Activated T-cell treated with anti-CD3 and anti-CD28 coated beads, Interleukin-2, amount 50 U/mL, for 72 hours (primary cell): Measurements from ENCODE around the gene GARS1. TPM values are rescaled to one million over a fixed set of nuclear protein-coding genes. Genes with fewer than 3 reads are reported as not detected.
"Not testable (repeated sequence)": the region's sequence is repeated elsewhere in the genome, so short reads cannot be mapped to it uniquely, and the experiment has no call there.

Experiments
- ATAC-seq, 2 donors: fragments of 150-1000 bp; cut with Tn5 transposase; replicated peaks in 1 of 2; 2 replicates each; pipeline ENCODE4 v1.10.0; 2021; ENCODE audit warnings: moderate library complexity in 2 of 2, mild to moderate bottlenecking in 1 of 2
- DNase-seq, 2 donors: peaks; one replicate each; pipeline ENCODE4 v3.0.0; 2021 to 2022; ENCODE audit warnings: mixed read lengths in 1 of 2
- H3K27ac Mint-ChIP-seq: one replicate; pipeline ENCODE4 v1.8.0; 2022; ENCODE audit warnings: mild to moderate bottlenecking, moderate library complexity, mixed read lengths
- H3K27me3 Mint-ChIP-seq: one replicate; pipeline ENCODE4 v1.8.0; 2022; ENCODE audit warnings: low read depth, mixed read lengths
- H3K36me3 Mint-ChIP-seq, 2 donors: one replicate each; pipeline ENCODE4 v1.8.0; 2022; ENCODE audit warnings: mixed read lengths in 2 of 2, mild to moderate bottlenecking in 1 of 2; ENCODE audit not compliant: insufficient read depth in 2 of 2
- H3K4me1 Mint-ChIP-seq: one replicate; pipeline ENCODE4 v1.8.0; 2022; ENCODE audit warnings: low read depth, mixed read lengths
- H3K4me3 Mint-ChIP-seq, 2 donors: one replicate each; pipeline ENCODE4 v1.8.0; 2022; ENCODE audit warnings: mild to moderate bottlenecking in 2 of 2, mixed read lengths in 2 of 2, moderate library complexity in 2 of 2
- H3K9me3 Mint-ChIP-seq, 2 donors: one replicate each; pipeline ENCODE4 v1.8.0; 2022; ENCODE audit warnings: mixed read lengths in 2 of 2
- total RNA-seq, 2 donors: library from RNA; stranded (reverse); gene quantifications; one replicate each; pipeline ENCODE4 v1.2.3, GENCODE V29; 2022

The GARS1 gene
- total RNA-seq, 2 donors from 2014 or later: 526 to 609 TPM

DNA sequence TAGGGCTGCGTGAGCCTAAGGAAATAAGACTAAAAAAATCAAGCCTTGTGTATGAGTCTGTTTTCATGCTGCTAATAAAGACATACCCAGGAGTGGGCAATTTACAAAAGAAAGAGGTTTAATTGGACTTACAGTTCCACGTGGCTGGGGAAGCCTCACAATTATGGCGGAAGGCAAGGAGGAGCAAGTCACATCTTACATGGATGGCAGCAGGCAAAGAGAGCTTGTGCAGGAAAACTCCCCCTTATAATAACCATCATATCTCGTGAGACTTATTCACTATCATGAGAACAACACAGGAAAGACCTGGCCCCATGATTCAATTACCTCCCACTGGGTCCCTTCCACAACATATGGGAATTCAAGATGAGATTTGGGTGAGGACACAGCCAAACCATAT, 7.1 kb upstream of the GARS1 start:
- H3K27me3 Mint-ChIP-seq, ATAC-seq, H3K9me3 Mint-ChIP-seq, DNase-seq, H3K4me3 Mint-ChIP-seq, H3K27ac Mint-ChIP-seq: not testable (repeated sequence)
- Mint-ChIP-seq H3K36me3 (peaks cover 4 to 20% of the 10 kb centered on the region in 2 donors), H3K4me1 (peaks cover 34% of the 10 kb centered on the region)

DNA sequence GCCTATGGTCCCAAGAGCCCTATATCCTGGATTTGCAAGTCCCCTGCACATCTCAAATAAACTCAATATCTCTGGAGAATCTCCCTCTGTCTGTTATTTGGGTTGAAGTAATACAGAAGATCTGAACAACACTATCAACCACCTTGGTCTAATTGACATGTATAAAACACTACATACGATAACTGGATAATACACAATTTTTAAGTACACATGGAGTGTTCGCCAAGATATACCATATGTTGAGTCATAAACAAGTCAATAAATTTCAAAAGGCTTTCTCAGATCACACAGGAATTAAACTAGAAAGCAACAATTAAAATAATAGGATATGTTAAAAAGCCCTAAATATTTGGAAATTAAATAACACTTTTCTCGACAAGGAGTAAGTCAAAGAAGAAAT, 5.6 kb upstream of the GARS1 start:
- Mint-ChIP-seq H3K36me3 (peaks cover 2 to 9% of the 10 kb centered on the region in 2 donors), H3K4me3 (no peak overlapping the region), H3K27ac (peak overlapping the region; percentile 60), H3K4me1 (peaks cover 47% of the 10 kb centered on the region), H3K9me3 (no peaks in the 10 kb centered on the region), H3K27me3 (no peaks in the 10 kb centered on the region)
- DNase-seq: no peak
- no peak for ATAC-seq

- Mint-ChIP-seq H3K4me1 (peaks cover 67% of the 10 kb centered on the region), H3K27me3 (no peaks in the 10 kb centered on the region), H3K4me3 (peak overlapping the region; percentile 95 to 97), H3K36me3 (peaks cover 20 to 38% of the 10 kb centered on the region in 2 donors), H3K27ac (peak overlapping the region; percentile 99), H3K9me3 (no peaks in the 10 kb centered on the region)
- DNase-seq: peak; percentile 37 to 51
- ATAC-seq: peak; percentile 19 to 34
These were observed 584 bp upstream of the GARS1 start for GRCh38 chr7:30594048-30594539.

DNA sequence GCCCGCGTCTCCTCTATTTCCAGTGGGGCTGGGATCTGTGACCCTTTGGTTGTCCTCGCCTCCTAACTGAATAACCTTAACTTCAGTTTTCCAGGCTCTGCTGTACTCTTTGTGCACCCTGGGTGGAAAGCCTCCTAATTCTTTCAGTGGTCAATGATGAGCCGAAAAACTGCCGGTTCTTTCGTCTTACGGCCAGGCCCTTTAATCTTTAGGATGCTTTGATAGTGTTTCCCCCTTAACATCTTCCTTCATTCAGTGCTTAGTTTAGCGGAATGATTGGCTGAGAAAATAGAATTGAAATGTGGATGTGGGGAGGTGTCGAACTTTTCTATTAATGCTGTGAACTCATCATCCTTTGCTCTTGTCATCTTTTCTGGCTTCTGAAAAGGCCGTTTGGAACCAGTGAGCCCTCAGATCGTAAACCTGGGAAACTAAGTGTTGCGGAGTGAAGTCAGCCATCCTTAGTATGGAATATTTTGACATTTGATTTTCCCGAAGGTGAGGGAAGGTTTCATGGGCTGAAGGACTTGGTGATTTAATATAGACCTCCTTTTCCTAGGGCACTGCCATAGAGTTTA, 847 bp downstream of the GARS1 start:
- Mint-ChIP-seq H3K27me3 (no peaks in the 10 kb centered on the region), H3K27ac (peak overlapping the region; percentile 99), H3K4me3 (peak overlapping the region; percentile 95 to 97), H3K4me1 (peaks cover 64% of the 10 kb centered on the region), H3K36me3 (peaks cover 23 to 44% of the 10 kb centered on the region in 2 donors), H3K9me3 (no peaks in the 10 kb centered on the region)
- ATAC-seq (no peak), DNase-seq (no peak)

GRCh38 chr7:30596014-30596641, 1.4 kb downstream of the GARS1 start:
- Mint-ChIP-seq H3K27me3 (no peaks in the 10 kb centered on the region), H3K4me1 (peaks cover 65% of the 10 kb centered on the region), H3K9me3 (no peaks in the 10 kb centered on the region), H3K36me3 (peaks cover 25 to 49% of the 10 kb centered on the region in 2 donors), H3K4me3 (peak overlapping the region; percentile 95 to 97), H3K27ac (peak overlapping the region; percentile 99)
- no peak for ATAC-seq
- peak; percentile 24 to 25 for DNase-seq

DNA sequence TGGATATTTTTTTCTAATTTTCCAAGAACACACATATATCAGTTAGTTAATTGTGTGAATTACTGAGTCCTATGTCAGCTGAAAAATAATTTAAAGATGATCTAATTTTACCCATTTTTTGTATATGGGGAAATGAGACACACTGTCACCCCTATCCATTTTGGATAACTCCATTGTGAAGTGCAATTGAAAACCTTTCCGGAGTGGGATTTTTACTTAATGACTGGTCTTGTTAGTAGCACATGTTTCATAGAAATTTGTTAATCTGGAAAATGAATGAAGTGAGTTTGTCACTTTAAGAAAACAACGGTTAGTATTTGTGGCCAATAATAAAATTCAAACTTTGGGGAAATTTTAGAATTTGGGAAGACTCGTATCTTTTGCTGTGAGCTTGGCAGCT, 2.0 kb downstream of the GARS1 start:
- Mint-ChIP-seq H3K4me3 (peak overlapping the region; percentile 95 to 97), H3K27ac (peak overlapping the region; percentile 99), H3K9me3 (no peaks in the 10 kb centered on the region), H3K27me3 (no peaks in the 10 kb centered on the region), H3K36me3 (peaks cover 25 to 55% of the 10 kb centered on the region in 2 donors), H3K4me1 (peaks cover 65% of the 10 kb centered on the region)
- no peak for ATAC-seq
- no peak for DNase-seq

GRCh38 chr7:30598121-30598876, 3.6 kb downstream of the GARS1 start:
- Mint-ChIP-seq H3K9me3 (no peaks in the 10 kb centered on the region), H3K36me3 (peaks cover 29 to 66% of the 10 kb centered on the region in 2 donors), H3K27me3 (no peaks in the 10 kb centered on the region), H3K4me1 (peaks cover 63% of the 10 kb centered on the region), H3K4me3 (peak overlapping the region; percentile 86 to 97), H3K27ac (peak overlapping the region; percentile 93)
- ATAC-seq (no peak), DNase-seq (no peak)

- Mint-ChIP-seq H3K36me3 (peaks cover 29 to 78% of the 10 kb centered on the region in 2 donors), H3K27me3 (no peaks in the 10 kb centered on the region), H3K4me3 (peak overlapping the region in 1 of 2 donors; percentile 91), H3K4me1 (peaks cover 69% of the 10 kb centered on the region), H3K9me3 (no peaks in the 10 kb centered on the region), H3K27ac (peak overlapping the region; percentile 98)
- DNase-seq (no peak), ATAC-seq (no peak)
These were observed 10.2 kb downstream of the GARS1 start for GRCh38 chr7:30604901-30605300.

GRCh38 chr7:30605832-30606231, 11.2 kb downstream of the GARS1 start:
- ATAC-seq (no peak), DNase-seq (no peak)
- H3K27me3 Mint-ChIP-seq: no peaks in the 10 kb centered on the region
- H3K9me3 Mint-ChIP-seq: no peaks in the 10 kb centered on the region
- H3K36me3 Mint-ChIP-seq: peaks cover 26 to 77% of the 10 kb centered on the region in 2 donors
- H3K27ac Mint-ChIP-seq: no peak overlapping the region
- H3K4me1 Mint-ChIP-seq: peaks cover 70% of the 10 kb centered on the region
- no peak overlapping the region for H3K4me3 Mint-ChIP-seq

- peaks cover 30 to 81% of the 10 kb centered on the region in 2 donors for H3K36me3 Mint-ChIP-seq
- H3K4me1 Mint-ChIP-seq: peaks cover 59% of the 10 kb centered on the region
- no peaks in the 10 kb centered on the region for H3K9me3 Mint-ChIP-seq
- H3K4me3 Mint-ChIP-seq: peak overlapping the region in 1 of 2 donors; percentile 33
- no peaks in the 10 kb centered on the region for H3K27me3 Mint-ChIP-seq
- peak; percentile 58 to 78 for ATAC-seq
- peak overlapping the region; percentile 88 for H3K27ac Mint-ChIP-seq
- DNase-seq: no peak
These were observed 18.1 kb downstream of the GARS1 start for GRCh38 chr7:30612658-30613265.

DNA sequence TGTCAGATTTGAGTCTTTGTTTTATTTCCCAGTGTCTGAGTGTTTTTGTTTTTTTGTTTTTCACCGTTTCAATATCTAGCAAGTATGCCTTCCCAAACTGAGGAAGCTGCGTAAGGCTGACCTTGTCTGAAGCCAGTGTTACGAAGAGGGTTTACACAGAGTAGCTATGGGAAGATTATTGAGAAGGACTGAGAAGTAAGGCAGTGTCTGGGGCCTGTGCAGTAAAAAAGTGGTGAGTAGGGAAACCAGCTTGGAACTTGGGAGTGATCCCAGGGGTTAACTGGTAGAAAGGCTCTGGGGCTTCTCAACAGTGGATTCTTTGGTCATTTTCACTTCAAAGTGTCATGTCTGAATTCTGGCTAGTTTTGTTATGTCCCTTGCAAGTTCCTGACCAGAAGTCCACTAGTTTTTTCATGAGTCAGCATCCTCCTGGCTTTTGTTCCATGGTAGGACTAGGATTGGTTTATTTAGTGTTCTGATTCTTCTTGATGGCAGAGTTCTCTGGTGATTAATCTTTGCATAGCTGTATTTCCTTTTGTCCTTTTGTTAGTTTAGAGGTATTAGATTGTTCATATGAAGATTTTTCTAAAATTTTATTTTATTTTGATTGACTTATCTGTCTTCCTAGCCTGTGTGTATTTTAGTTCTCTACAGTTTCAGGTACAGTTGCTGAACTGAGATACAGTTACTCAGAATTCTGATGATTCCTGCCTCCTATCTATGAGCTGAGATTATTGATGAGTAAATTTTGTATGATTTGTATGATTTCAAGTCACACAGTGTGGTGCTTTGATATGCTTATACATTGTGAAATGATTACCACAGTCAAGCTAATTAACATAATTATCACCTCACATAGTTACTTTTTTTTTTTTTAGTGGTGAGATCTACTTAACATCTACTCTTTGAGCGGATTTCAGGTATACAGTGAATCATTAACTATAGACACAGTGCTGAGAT, 19.0 kb downstream of the GARS1 start:
- Mint-ChIP-seq H3K4me1 (peaks cover 54% of the 10 kb centered on the region), H3K4me3 (peak overlapping the region in 1 of 2 donors; percentile 29), H3K27ac (peak overlapping the region; percentile 83), H3K27me3 (no peaks in the 10 kb centered on the region), H3K36me3 (peaks cover 30 to 78% of the 10 kb centered on the region in 2 donors), H3K9me3 (no peaks in the 10 kb centered on the region)
- DNase-seq (no peak), ATAC-seq (peak in 1 of 2 donors; percentile 26)

DNA sequence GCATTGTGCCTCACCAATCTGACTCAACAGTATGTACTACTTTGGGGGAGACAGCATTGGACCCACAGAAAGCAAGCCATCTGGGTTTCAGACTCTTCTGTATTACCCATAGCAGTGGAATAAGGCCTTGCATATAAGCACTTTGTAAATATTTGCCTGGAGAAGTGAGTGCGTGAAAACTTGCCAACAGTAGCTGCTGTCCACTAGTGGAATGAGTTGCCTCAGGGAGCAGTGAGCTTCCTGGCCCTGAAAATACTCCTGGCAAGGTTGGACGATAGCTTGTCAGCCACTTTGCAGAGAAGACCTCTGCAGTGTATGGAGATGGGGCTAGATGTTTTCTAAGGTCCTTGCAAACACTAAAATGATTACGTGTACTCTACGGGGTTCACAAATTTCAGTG, 21.6 kb downstream of the GARS1 start:
- Mint-ChIP-seq H3K27me3 (no peaks in the 10 kb centered on the region), H3K4me1 (peaks cover 30% of the 10 kb centered on the region), H3K4me3 (no peak overlapping the region), H3K36me3 (peaks cover 33 to 65% of the 10 kb centered on the region in 2 donors), H3K27ac (peak overlapping the region; percentile 54), H3K9me3 (no peaks in the 10 kb centered on the region)
- DNase-seq (no peak), ATAC-seq (no peak)
